Neural cell (in vitro differentiated cells): ENCODE data around the gene STAC2. TPM values are rescaled to one million over a fixed set of nuclear protein-coding genes. Genes with fewer than 3 reads are reported as not detected.

Source experiments
- H2AFZ ChIP-seq: fragments of 200-600, 300-800 bp; sonication (generic), shearing (Covaris generic); 2 replicates; pipeline ENCODE4 v1.6.0; 2014; ENCODE audit warnings: low read depth, mild to moderate bottlenecking, antibody characterized with exemption, low read length, moderate library complexity
- H3F3A ChIP-seq: fragments of 200-600 bp; shearing (Covaris generic); 2 replicates; pipeline ENCODE4 v1.6.1; 2016; ENCODE audit warnings: mild to moderate bottlenecking, moderate library complexity, mixed read lengths, antibody characterized with exemption, low read length; ENCODE audit not compliant: insufficient read depth, poor library complexity, severe bottlenecking
- H3K27ac ChIP-seq: fragments of 200-600, 300-800 bp; sonication (generic), shearing (Covaris generic); 2 replicates; pipeline ENCODE4 v1.5.1; 2014; ENCODE audit warnings: mild to moderate bottlenecking, low read length, moderate library complexity
- H3K27me3 ChIP-seq: fragments of 300-800, 200-600 bp; sonication (generic), shearing (Covaris generic); 2 replicates; pipeline ENCODE4 v1.6.0; 2014; ENCODE audit warnings: mild to moderate bottlenecking, low read depth, low read length, moderate library complexity; ENCODE audit not compliant: insufficient read depth
- H3K36me3 ChIP-seq: fragments of 300-800, 200-600 bp; sonication (generic), shearing (Covaris generic); 2 replicates; pipeline ENCODE4 v1.5.1; 2014; ENCODE audit warnings: mild to moderate bottlenecking, antibody characterized with exemption, low read length, moderate library complexity; ENCODE audit not compliant: insufficient read depth
- H3K4me2 ChIP-seq: fragments of 300-800, 200-600 bp; sonication (generic), shearing (Covaris generic); 2 replicates; pipeline ENCODE4 v1.6.0; 2014; ENCODE audit warnings: mild to moderate bottlenecking, low read length
- H3K4me3 ChIP-seq: fragments of 300-800, 200-600 bp; sonication (generic), shearing (Covaris generic); 2 replicates; pipeline ENCODE4 v1.5.1; 2014; ENCODE audit warnings: mild to moderate bottlenecking, low read length, moderate library complexity
- H3K79me2 ChIP-seq: fragments of 200-600 bp; shearing (Covaris generic); replicated peaks from 2 replicates; pipeline ENCODE4 v1.6.0; 2014; ENCODE audit warnings: mild to moderate bottlenecking, low read length, moderate library complexity; ENCODE audit not compliant: insufficient read depth
- H3K9ac ChIP-seq: fragments of 300-800, 200-600 bp; sonication (generic), shearing (Covaris generic); 2 replicates; pipeline ENCODE4 v1.6.1; 2016; ENCODE audit warnings: mild to moderate bottlenecking, low read length, mixed read lengths
- H3K9me2 ChIP-seq: fragments of 200-600 bp; shearing (Covaris generic); 2 replicates; pipeline ENCODE4 v1.6.1; 2016; ENCODE audit warnings: mild to moderate bottlenecking, low read length, mixed read lengths; ENCODE audit not compliant: insufficient read depth
- H3K9me3 ChIP-seq: fragments of 200-600, 300-800 bp; sonication (generic), shearing (Covaris generic); 2 replicates; pipeline ENCODE4 v1.6.1; 2016; ENCODE audit warnings: mild to moderate bottlenecking, mixed run types, low read length, moderate library complexity, mixed read lengths
- H4K20me1 ChIP-seq: fragments of 200-600 bp; shearing (Covaris generic); 2 replicates; pipeline ENCODE4 v1.6.1; 2016; ENCODE audit warnings: mild to moderate bottlenecking, mixed run types; ENCODE audit not compliant: insufficient read depth
- CTCF ChIP-seq: fragments of 450-650 bp; IDR thresholded peaks from 2 replicates; pipeline ENCODE4 v1.5.1; 2014; ENCODE audit warnings: antibody characterized with exemption, mild to moderate bottlenecking, moderate library complexity; ENCODE audit not compliant: poor library complexity, severe bottlenecking
- EP300 ChIP-seq: fragments of 450-650 bp; conservative IDR thresholded peaks from 2 replicates; pipeline ENCODE4 v1.6.1; 2014; ENCODE audit warnings: antibody characterized with exemption, mild to moderate bottlenecking, moderate library complexity; ENCODE audit not compliant: poor library complexity, severe bottlenecking
- EZH2 ChIP-seq: fragments of 200-600, 300-800 bp; shearing (Covaris generic), sonication (generic); IDR thresholded peaks from 2 replicates; pipeline ENCODE4 v1.6.1; 2014; ENCODE audit warnings: antibody characterized with exemption, low read length, borderline replicate concordance, mild to moderate bottlenecking; ENCODE audit not compliant: insufficient read depth, poor library complexity, severe bottlenecking
- MXI1 ChIP-seq: fragments of 450-650 bp; conservative IDR thresholded peaks from 2 replicates; pipeline ENCODE4 v1.6.1; 2014; ENCODE audit warnings: antibody characterized with exemption, mild to moderate bottlenecking; ENCODE audit not compliant: poor library complexity, severe bottlenecking
- POLR2AphosphoS5 ChIP-seq: IDR thresholded peaks from 2 replicates; pipeline ENCODE4 v1.6.1; 2012
- RAD21 ChIP-seq: fragments of 450-650 bp; conservative IDR thresholded peaks from 2 replicates; pipeline ENCODE4 v1.6.1; 2014; ENCODE audit warnings: antibody characterized with exemption, mild to moderate bottlenecking, moderate library complexity
- REST ChIP-seq: IDR thresholded peaks from 2 replicates; pipeline ENCODE4 v1.6.1; 2012; ENCODE audit warnings: borderline replicate concordance
- SMC3 ChIP-seq: fragments of 450-650 bp; conservative IDR thresholded peaks from 2 replicates; pipeline ENCODE4 v1.6.1; 2014; ENCODE audit warnings: antibody characterized with exemption, mild to moderate bottlenecking, moderate library complexity; ENCODE audit not compliant: poor library complexity
- TAF1 ChIP-seq: IDR thresholded peaks from 2 replicates; pipeline ENCODE4 v1.6.1; 2012; ENCODE audit warnings: low read depth
- polyA plus RNA-seq: library from polyadenylated mRNA; depleted of rRNA; stranded (reverse); fragments of >200 nt; gene quantifications from 2 replicates; pipeline ENCODE4 v1.2.3, GENCODE V29; 2014

The STAC2 gene
- polyA plus RNA-seq, 1 donor from 2014 or later = not detected

GRCh38 chr17:39171933-39172332 lies 53.8 kb downstream of the STAC2 start:
- Histone ChIP-seq H3K4me3 (no peak overlapping the region), H3K9ac (no peak overlapping the region), H3K27ac (no peak overlapping the region), H3K9me3 (no peaks in the 10 kb centered on the region), H3K9me2 (no peaks in the 10 kb centered on the region), H2AFZ (no peak overlapping the region), H3F3A (no peaks in the 10 kb centered on the region), H4K20me1 (no peaks in the 10 kb centered on the region), H3K4me2 (no peak overlapping the region), H3K79me2 (no peaks in the 10 kb centered on the region), H3K27me3 (peaks cover 8% of the 10 kb centered on the region), H3K36me3 (peaks cover 10% of the 10 kb centered on the region)
- TF ChIP-seq REST (no peak), TAF1 (no peak), SMC3 (no peak), CTCF (no peak), POLR2AphosphoS5 (no peak), MXI1 (no peak), RAD21 (no peak), EP300 (no peak), EZH2 (no peak)

- no peak overlapping the region for H3K27ac ChIP-seq
- H3K36me3 ChIP-seq = peaks cover 10% of the 10 kb centered on the region
- no peaks in the 10 kb centered on the region for H4K20me1 ChIP-seq
- no peaks in the 10 kb centered on the region for H3K9me3 ChIP-seq
- no peak for TF ChIP-seq POLR2AphosphoS5
- no peak for TF ChIP-seq RAD21
- TF ChIP-seq EZH2 = no peak
- TF ChIP-seq REST = no peak
- TF ChIP-seq CTCF = no peak
- no peak for TF ChIP-seq MXI1
- no peak for TF ChIP-seq EP300
- no peak for TF ChIP-seq SMC3
- no peak for TF ChIP-seq TAF1
- no peaks in the 10 kb centered on the region for H3F3A ChIP-seq
- no peaks in the 10 kb centered on the region for H3K9me2 ChIP-seq
- H3K79me2 ChIP-seq = no peaks in the 10 kb centered on the region
- H3K4me3 ChIP-seq = no peak overlapping the region
- no peak overlapping the region for H2AFZ ChIP-seq
- no peak overlapping the region for H3K4me2 ChIP-seq
- H3K27me3 ChIP-seq = peaks cover 22% of the 10 kb centered on the region
- H3K9ac ChIP-seq = no peak overlapping the region
These were observed 55.2 kb downstream of the STAC2 start for GRCh38 chr17:39170558-39170957.
